Fibroblast of skin of scalp (primary cell): ENCODE data around the gene ADAR.

Experiments used
- DNase-seq: peaks from one replicate; pipeline ENCODE4 v3.0.0-alpha.2; 2013

The ADAR gene

DNA sequence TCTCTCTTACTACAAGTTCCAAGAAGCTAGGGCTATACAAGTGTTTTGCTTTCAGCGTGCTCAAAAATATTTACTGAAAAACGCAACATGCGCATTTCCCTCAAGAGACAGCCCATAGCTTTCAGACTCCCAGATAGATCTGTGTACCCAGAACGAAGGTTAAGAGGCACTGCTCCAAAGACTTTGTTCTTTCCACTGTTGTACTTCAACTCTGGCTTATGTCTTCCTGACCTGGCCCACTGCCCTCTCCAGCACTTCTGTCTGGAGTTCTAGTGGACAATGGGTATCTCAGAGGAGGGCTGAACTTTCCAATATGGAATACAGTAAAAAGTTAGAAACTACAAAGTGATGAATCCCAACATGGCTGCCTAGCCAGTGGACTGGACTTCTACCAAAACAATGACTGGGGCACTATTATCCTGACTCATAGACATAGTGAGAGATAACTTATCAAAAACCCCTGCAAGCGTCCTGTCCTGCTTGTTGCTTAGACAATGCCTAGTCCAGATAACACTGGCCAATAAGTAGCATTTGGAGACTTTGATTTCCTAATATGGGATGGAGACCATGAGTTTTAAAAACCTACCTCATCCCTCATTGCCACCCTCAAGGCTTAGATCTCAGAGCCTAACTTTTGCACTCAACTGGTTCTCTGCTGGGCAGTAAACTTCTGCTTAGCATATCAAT lies 8.8 kb upstream of the ADAR start:
- DNase-seq, result peak; percentile 13

- no peak for DNase-seq
Observed at GRCh38 chr1:154615411-154615810, 7.4 kb upstream of the ADAR start.

GRCh38 chr1:154614901-154615300 lies 6.9 kb upstream of the ADAR start:
- DNase-seq, result no peak

DNA sequence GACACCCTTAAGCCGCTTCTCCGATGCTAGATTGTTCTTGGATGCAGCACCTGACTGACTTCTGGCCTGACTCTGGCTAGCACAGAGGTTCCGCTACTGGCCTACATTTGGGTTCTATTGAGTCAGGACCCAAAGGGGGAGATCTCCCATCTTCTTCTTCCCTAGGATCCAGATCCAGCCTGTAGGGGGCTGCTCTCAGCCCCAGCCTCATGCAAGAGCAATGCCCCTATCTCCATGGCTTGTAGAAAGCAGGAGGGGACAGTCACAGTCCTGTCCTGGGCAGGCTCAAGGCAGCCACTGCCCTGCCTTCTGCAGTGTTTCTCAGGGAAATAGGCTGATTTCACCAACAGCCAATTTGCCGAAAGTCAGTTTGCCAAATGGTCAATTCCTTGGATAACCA lies 6.3 kb upstream of the ADAR start:
- no peak for DNase-seq

DNA sequence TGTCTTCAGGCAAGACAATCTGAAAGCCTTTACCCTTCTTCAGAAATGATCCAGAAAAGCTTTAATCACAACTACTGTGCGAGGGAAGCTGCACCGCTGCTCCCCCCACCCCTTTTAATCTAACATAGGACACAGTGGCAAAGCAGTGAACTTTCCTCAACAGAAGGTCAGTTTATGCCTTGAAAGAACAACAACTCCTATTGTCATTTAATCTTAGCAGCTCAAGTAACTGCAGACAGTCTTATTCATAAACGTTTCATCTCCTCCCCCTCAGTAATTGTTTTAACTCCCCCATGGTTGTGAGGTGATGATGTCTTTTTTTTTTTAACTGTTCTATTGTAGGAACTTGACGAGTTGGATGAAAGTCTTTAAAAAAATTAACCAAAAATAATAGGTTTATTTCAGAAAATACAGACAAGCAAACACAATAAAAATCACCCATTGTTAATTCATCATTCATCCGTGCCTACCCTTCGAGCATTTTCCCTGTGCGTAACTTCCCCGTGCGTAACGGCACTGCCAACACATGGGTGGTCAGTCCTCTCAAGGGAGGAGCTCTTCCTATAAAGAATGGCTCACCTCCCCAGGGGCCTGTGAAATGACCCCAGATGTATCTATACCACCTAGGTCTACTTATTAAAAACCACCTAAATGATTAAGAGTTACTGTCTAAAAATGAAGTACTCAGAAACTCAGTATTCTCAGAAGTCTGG lies 3.3 kb upstream of the ADAR start:
- no peak for DNase-seq

DNA sequence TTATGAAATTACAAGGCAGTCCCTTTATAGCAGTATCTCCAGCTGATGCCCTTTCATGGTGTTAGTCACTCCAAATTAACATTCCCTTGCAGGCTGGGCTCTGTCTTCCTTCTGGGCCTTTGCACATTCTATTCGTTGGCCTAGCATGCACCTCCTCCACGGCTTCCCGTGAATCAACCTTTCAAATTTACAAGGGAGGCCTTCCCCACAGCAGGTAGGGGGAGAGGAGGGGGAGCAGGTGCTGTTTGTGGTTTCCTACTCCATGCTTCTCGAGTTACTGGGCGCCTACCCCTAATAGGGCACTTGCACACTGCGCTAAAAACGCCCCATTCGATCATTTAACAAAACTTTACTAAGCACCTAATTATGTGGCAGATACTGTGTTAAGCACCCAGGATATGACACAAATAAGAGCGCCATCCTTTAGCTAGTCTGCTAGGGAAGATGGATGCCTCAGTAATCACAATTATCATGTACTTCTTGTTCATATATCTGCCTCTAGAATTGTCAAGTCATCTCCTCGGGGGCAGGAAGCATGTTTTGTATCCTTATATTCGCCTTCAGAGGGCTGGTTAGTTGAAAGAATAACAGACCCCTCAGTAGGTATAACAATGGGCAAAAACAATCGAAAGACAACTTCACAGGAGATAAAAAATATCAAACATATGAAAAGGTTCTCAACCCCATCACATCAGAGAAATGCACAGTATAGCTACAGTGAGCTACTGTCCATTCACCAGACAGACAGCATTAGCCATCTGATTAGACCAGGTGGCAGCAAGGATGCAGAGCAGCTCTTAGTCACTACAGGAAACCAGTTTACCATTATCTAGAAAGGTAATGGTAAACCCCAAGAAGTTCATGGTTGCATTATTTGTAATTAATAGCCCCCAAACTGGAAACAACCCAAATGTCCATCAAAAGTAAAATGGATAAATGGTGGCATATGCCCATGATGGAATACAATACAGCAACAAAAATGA lies 1.7 kb upstream of the ADAR start:
- DNase-seq, result peak; percentile 36

- peak; percentile 79 for DNase-seq
Observed at GRCh38 chr1:154608397-154609270, 648 bp upstream of the ADAR start.

- DNase-seq, result peak; percentile 58
Observed at GRCh38 chr1:154607106-154607608, 829 bp downstream of the ADAR start.

DNA sequence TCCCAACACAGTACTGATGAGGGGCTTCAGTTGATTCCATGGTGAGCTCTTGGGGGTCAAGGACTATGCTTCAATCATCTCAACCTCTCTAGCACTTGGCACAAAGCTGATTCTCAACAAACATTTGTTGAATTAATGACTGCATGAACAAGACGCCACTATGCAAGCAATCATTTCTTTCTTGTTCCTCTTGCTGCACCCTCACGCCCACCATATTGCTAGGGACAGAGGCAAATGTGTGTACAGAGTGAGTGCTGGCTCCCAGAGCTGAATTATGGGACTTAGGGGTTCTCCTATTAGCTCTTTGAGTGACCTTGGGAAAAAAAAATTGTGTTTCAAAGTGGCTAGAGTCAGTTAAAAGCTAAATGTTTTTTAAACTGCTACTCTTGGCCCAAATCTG lies 2.5 kb downstream of the ADAR start:
- DNase-seq, result no peak

DNA sequence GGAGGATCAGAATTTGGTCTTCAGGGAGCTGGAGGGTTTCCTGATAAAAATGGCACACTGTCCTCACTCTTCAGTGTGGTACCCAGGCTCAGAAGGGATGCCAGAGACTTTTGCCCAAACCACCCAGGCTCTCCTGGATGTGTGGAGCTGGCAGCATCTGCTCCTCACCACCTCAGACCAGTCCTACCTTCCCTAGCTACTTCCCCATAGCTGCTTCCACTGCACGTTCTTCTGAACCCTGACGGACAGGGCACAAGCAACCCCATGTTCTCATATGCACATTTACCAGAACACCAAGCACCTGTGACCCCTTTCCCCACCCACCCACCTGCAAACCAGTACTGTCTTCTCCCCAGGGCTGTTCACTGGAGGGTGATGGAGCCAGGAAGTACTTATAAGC lies 4.7 kb downstream of the ADAR start:
- no peak for DNase-seq

DNA sequence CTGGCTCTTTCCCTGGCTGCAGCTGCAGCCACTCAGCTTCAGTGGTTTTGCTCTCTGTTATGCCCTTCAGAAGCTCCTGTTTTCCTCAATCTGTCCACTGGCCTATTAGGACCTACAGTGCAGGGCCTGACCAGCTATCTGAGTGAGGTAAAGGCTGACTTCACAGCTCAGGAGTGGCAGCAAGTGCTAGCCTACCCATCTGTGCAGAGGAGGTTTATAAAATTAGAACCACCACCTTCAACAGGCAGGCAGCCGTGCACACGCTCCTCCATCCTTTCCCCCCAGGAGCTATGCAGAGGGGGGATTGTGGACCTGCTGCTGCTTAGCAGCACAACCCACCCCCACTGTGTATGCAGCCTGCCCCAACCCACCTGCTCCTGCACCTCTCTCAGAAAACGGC lies 8.3 kb downstream of the ADAR start:
- no peak for DNase-seq

DNA sequence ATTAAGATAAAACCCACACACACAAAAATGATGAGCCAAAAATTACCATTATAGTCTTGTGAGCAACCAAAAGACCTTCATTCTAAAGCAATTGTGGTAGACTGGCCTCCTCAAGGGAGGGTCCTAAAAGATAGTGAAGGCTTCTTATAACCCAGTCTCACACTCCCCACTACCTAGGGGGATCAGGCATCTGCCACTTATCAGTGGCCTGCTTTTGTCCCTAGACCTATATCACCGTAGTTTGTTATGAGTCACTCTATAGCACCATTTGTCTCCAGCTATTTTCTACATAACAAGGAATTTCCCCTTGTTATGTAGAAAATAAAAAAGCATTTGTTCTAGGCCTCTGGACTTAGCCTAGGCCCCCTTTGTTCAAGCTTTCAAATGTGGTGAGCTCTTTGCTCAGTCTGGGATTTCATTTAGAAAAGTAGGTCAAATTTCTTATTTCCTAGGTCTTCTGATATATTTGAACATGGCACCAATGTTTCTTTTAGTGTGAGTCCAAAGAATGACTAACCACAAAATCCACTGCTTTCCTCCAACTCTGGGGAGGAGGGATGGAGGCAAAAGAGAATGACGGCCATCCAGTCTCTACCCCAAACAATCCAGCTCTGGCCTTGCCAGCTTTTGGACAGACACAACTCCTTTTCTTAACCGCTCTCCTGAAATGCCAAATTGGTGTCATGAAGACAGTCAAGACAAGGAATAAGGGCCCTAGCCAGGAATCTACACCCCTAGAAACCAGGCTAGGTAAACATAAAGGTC lies 8.9 kb downstream of the ADAR start:
- DNase-seq, result no peak

GRCh38 chr1:154595621-154596020 lies 12.4 kb downstream of the ADAR start:
- DNase-seq, result no peak

DNA sequence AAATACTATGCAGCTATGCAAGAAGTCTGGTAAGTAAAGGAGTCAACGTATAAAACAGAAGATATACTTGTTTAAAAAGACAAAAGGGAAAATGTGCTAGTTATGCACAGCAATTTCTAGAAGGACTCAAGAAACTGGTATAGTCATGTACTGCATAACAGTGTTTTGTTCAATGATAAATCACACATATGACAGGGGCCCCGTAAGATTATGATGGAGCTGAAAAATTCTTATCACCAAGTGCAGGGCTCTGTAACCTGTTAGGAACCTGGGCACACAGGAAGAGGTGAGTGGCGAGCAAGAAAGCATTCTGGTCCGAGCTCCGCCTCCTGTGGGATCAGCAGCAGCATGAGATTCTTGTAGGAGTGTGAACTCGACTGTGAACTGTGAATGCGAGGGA lies 13.2 kb downstream of the ADAR start:
- no peak for DNase-seq

DNA sequence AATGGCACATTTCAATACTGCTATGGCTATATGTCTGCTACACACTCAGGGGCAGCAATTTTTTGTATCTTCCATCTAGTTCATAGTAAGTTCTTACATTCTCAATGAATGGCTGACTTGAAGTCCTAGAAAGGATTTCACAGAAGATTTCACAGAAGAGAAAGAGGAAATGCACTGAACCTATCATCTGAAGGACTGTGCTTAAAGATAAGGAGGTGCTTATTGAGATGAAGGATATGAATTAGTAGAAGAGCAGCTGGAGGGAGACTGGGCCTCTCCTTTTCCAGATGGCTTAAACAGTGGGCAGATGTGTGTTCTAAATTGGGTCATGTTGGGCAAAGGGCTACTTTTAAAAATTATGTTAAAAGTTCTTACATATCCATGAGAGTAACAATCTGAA lies 14.6 kb downstream of the ADAR start:
- DNase-seq, result no peak

- no peak for DNase-seq
Observed at GRCh38 chr1:154591206-154591605, 16.8 kb downstream of the ADAR start.

DNA sequence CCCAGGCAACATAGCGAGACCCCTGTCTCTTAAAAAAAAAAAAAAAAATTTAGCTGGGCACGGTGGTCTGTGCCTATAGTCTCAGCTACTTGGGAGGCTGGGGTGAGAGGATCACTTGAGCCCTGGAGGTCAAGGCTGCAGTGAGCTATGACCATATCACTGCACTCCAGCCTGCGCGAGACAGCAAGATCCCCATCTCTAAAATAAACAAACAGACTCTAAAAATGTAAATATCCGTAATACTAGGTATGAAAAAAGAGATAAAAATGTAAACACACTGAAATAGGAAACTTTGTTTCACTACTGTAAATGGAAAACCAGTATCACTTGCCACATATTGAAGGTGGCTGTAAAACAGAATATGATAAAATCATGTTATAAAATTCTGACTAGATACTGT lies 17.2 kb downstream of the ADAR start:
- no peak for DNase-seq

DNA sequence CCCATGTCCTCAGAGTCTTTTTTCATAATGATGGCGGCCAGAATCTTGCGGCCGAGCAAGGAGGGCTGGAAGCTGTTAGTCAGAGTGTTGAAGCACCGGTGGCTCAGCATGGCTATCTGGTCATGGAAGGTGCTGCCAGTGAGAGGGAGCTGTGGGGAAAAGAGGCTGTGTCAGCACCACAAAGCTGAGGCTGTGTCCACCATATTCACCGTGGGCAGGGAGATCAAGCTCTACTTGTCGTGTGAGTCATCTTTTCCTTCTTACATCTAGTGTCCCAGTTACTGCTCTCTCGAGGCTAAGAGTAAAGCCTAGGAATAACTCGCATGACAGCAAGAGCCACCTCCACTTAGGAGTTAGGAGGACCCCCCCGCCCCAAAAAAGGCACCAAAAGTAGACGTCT lies 18.2 kb downstream of the ADAR start:
- no peak for DNase-seq

- no peak for DNase-seq
Observed at GRCh38 chr1:154586641-154587040, 21.3 kb downstream of the ADAR start.

DNA sequence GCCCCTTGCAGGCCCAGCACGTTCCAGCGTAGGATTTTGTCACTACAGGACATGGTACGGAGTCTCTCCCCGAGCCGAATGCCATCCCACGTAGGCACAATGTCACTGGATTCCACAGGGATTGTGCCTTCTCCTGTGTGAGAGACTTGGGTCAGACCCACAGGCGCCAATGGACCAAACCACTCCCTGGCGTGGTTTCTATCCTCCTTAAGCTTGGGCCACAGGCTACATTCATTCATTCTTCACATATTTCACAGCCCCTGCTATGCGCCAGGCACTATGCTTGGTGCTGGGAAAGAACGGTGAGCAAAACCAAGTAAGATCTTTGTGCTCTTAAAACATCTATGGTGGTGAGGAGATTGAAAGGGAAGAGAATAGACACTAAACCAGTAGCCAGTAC lies 21.8 kb downstream of the ADAR start:
- no peak for DNase-seq

- DNase-seq, result no peak
Observed at GRCh38 chr1:154584267-154584994, 23.6 kb downstream of the ADAR start.
